Measurements from ENCODE around the gene IER2. TPM values are rescaled to one million over a fixed set of nuclear protein-coding genes. Genes with fewer than 3 reads are reported as not detected.

Gene IER2, protein sequence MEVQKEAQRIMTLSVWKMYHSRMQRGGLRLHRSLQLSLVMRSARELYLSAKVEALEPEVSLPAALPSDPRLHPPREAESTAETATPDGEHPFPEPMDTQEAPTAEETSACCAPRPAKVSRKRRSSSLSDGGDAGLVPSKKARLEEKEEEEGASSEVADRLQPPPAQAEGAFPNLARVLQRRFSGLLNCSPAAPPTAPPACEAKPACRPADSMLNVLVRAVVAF
- 34.5 and 56.4 TPM in 2 replicates for total RNA-seq (2014; rRNA removed; shearing (Covaris generic))

DNA sequence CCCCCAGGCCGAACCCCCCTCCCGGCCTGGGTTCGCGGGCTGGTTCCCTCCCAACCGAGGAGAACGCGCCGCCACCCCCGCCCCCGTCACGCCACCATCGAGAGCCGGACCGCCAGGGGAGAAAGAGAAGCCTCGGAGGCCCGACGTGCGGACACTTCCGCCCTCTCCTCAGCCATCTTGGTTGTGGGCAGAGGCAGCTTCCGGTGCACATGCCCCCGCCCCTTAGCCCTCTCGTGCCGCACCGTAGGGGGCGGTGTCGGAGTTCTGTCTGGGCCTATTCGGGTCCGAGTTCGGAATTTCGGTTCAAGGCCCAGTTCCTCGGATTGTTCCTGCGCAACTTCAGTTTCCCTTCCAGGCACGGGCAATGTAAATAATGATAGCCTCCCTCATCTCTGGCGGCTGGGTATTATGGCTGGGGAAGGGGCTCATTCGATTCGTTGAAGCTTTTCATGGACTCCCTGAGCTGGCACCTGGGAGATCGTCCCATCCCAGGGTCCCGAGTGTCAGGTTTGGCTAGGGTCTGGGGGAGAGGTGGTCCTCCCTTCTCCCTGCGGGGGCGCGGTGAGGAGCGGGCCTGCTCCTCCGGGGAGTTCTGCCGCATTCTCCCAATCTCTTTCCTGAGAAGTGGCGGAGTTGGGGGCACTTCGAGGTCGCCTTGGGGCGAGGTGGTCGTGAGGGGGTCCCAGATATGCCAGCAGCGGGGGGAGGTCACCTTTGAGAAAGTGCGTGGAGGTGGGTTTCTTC lies at the start of gene IER2, which contains the start of gene STX10:
Gene IER2, plus strand, starts transcription at position 225 of the 744 bp plus-strand sequence. CDS start 2,776 bp downstream, outside the sequence.
Gene STX10, minus strand, starts transcription at position 189 of the 744 bp plus-strand sequence. CDS start 202 bp downstream, outside the sequence.
- DNase-seq, result peak; percentile 96
- Histone ChIP-seq H3K36me3 (replicated peaks; ENCODE audit: control insufficient read depth, insufficient read depth, low read length) (peaks cover 3% of the 10 kb centered on the region), H3K27me3 (ENCODE audit: control insufficient read depth, insufficient read depth, low read length) (no peaks in the 10 kb centered on the region), H3K4me3 (ENCODE audit: insufficient read depth, low read depth, low read length) (peak within 1 kb of the TSS; percentile 94)

DNA sequence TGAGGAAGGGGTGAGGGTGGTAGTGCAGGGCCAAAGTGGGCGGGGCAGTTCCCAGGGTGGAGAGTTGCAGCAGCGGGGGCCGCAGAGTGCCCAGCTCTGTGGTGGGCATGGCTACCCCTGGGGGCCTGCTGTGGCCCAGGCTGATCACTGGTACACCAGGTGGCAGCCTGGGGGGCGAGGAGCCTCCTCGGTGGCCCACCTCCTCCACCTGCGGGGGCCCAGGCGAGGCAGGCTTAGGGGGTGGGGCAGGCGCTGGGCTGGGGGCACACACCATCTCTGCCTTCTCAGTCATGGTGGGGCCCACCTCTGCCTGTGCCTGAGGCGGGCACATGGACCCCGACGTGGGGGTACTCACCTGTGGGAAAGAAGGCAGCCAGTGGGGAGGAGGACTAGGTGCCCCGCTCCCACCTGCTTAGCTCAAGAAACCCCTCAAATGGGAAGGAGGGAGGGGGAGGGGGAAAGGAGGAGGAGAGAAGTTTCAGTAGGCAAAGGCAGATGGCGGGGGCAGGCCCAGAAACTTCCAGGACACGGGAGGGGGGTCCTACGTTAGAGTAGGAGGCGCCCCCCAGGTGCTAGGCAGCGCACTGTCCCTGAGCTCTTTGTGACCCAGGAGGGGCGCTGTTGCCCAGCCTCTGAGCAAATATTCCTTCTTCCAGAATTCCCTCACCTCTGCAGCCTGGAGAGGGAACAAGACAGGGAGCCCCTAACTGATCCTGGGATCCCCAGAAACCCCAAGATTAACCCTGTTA lies 49.2 kb upstream of the IER2 start:
- peak; percentile 86 for DNase-seq
- no peak overlapping the region for H3K4me3 ChIP-seq (ENCODE audit: insufficient read depth, low read depth, low read length)
- peaks cover 53% of the 10 kb centered on the region for H3K27me3 ChIP-seq (ENCODE audit: control insufficient read depth, insufficient read depth, low read length)
- H3K36me3 ChIP-seq (replicated peaks; ENCODE audit: control insufficient read depth, insufficient read depth, low read length), result no peaks in the 10 kb centered on the region; the same call in 1 of the 2 replicates

DNA sequence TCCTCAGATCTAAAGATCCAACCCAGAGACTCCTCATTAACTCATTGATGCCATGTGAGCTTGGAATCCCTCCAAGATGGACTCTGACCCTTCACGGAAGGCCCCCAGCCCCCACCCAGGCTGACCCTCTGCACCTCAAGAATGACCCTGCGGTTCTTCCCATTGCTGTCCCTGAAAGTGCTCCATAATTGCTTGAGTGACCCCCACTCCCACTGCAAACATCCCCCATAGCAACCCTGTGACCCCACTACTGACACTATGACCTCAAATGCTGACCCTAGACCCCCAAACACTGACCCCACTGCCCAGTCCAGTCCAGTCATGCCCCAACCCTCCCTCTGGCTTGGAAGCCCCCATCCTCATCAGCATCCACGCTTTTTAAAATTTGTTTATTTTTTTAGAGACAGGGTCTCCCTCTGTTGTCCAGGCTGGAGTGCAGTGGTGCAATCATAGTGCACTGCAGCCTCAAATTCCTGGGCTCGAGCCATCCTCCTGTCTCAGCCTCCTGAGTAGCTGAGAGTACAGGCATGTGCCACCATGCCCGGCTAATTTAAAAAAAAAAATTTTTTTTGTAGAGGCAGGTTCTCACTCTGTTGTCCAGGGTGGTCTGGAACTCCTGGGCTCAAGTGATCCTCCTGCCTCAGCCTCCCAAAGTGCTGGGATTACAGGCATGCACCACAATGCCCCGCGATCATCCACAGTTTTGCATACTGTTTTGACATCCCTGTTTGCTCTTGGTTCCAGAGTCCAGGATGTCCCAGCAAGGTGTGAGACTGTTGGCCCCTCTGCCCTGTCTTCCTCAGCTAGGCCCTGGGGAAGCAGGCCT lies 48.4 kb upstream of the IER2 start:
- DNase-seq, result no peak
- Histone ChIP-seq H3K36me3 (replicated peaks; ENCODE audit: control insufficient read depth, insufficient read depth, low read length) (no peaks in the 10 kb centered on the region; the same call in 1 of the 2 replicates), H3K4me3 (ENCODE audit: insufficient read depth, low read depth, low read length) (peak overlapping the region; percentile 33; the same call in 1 of the 2 replicates), H3K27me3 (ENCODE audit: control insufficient read depth, insufficient read depth, low read length) (peaks cover 46% of the 10 kb centered on the region)

DNA sequence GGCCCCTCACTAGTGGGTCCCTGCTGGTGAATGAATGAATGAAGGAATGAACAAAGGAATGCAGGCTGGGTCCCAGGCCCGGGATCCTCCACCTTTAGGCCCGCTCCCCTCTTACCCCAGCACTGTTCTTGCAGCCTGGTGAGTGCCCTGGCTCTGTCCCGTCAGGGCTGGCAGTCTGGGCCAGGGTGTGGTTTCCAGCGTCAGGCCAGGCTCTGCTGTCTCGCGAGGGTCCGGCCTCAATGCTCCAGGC lies 47.9 kb upstream of the IER2 start:
- peaks cover 40% of the 10 kb centered on the region for H3K27me3 ChIP-seq (ENCODE audit: control insufficient read depth, insufficient read depth, low read length)
- no peak for DNase-seq
- peak overlapping the region; percentile 33 for H3K4me3 ChIP-seq (ENCODE audit: insufficient read depth, low read depth, low read length)
- H3K36me3 ChIP-seq (replicated peaks; ENCODE audit: control insufficient read depth, insufficient read depth, low read length), result no peaks in the 10 kb centered on the region; the same call in none of the 2 replicates

DNA sequence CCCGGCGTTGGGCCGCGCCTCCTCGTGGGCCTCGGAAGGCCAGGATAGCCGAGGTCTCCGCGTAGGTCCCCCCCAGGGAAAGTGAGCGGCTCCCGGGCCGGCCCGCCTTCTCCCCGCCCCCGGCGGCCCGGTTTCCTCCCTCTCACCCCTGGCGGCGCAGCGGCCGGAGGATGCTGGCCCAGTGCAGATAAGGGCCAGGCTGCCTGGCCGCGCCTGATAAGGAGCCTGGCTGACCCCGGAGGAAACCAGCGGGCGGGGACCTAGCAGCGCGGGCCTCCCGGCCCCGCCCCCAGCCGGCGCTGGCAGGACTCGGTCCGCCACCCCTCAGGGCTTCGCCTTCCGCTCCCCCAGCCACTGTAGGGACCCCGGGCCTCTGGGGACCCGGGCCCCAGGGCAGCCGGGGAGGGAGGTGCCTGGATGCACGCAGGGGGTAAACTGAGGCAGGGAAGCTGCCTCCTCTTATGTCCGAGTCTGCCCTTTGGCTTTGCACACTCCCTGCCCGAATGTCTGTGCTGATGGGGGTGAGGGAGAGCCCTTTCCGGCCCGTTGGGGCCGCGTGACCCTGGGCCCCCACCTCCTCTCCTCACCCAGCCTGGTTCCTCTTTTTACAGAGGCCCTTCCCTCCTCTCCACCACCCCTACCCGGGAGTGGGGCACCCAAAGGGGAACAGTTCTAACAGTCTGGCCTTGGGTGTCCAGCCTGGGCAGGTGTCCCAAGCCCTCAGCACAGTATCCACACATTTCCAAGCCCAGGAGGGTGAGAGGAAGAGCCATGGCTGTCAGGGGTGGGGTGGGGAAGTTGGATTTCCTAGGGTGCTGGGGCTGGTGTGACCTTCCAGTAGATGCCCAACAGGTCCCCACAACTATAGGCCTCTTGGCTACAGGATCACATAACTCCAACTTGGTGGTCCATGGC lies 47.3 kb upstream of the IER2 start, which contains the start of gene LYL1:
Gene LYL1, minus strand, starts transcription at position 193 of the 915 bp plus-strand sequence. CDS start 1,687 bp downstream, outside the sequence.
- Histone ChIP-seq H3K4me3 (ENCODE audit: insufficient read depth, low read depth, low read length) (peak within 1 kb of the TSS; percentile 33), H3K27me3 (ENCODE audit: control insufficient read depth, insufficient read depth, low read length) (peaks cover 34% of the 10 kb centered on the region), H3K36me3 (replicated peaks; ENCODE audit: control insufficient read depth, insufficient read depth, low read length) (peaks cover 1% of the 10 kb centered on the region)
- DNase-seq, result peak; percentile 95

DNA sequence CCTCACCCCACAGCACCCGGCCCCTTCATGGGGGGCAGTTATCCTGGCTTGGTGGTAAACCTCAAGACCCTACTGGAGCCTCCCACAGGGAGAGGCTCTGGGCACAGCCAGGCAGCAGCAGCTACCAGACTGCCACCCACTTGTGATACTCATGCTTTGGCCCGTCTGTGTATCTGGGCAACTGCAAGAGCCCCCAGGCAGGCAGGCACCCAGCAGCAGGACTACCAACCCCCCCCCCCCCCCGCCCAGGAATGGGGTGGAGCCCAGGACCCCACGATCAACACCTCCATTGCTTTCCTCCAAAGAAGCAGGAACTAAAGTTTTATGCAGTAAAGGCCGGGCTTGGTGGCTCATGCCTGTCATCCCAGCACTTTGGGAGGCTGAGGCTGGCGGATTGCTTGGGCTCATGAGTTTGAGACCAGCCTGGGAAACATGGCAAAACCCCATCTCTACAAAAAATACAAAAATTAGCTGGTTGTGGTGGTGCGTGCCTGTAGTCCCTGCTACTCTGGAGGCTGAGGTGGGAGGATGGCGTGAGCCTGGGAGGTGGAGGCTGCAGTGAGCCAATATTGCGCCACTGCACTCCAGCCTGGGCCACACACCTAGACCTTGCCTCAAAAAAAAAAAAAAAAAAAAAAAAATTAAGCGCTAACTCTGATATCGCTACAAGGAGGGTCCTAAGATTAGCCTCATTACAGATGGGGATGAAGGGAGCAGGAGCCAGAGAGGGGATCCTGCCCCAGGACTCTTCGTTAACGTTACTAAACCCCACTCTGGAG lies 46.4 kb upstream of the IER2 start:
- no peak overlapping the region for H3K4me3 ChIP-seq (ENCODE audit: insufficient read depth, low read depth, low read length)
- H3K36me3 ChIP-seq (replicated peaks; ENCODE audit: control insufficient read depth, insufficient read depth, low read length), result peaks cover 1% of the 10 kb centered on the region
- peaks cover 26% of the 10 kb centered on the region for H3K27me3 ChIP-seq (ENCODE audit: control insufficient read depth, insufficient read depth, low read length)
- no peak for DNase-seq

DNA sequence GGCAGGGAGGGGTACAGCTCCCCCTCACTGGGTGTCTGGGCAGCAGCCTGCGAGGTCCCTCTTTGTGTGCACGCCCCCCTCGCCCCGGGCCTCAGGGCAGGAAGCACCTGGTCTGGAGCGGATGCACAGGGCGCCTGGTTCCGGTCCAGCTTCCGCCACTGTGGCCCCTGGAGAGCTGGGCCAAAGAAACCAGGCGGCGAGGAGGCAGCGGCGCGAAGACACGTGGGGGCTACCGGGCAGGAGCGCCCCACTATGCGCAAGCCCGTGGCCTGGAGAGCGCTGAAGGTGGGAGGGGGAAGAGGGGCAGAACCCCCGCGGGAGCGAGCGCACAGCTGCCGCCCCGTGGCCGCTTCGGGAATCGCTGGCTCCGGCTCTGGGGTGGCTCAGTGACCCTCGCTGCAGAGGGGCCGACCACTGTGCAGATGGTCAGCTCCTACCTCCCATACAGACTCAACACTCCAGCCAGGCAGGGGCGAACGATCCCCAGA lies 45.8 kb upstream of the IER2 start:
- peaks cover 20% of the 10 kb centered on the region for H3K27me3 ChIP-seq (ENCODE audit: control insufficient read depth, insufficient read depth, low read length)
- peaks cover 1% of the 10 kb centered on the region for H3K36me3 ChIP-seq (replicated peaks; ENCODE audit: control insufficient read depth, insufficient read depth, low read length)
- no peak overlapping the region for H3K4me3 ChIP-seq (ENCODE audit: insufficient read depth, low read depth, low read length)
- peak; percentile 97 for DNase-seq

DNA sequence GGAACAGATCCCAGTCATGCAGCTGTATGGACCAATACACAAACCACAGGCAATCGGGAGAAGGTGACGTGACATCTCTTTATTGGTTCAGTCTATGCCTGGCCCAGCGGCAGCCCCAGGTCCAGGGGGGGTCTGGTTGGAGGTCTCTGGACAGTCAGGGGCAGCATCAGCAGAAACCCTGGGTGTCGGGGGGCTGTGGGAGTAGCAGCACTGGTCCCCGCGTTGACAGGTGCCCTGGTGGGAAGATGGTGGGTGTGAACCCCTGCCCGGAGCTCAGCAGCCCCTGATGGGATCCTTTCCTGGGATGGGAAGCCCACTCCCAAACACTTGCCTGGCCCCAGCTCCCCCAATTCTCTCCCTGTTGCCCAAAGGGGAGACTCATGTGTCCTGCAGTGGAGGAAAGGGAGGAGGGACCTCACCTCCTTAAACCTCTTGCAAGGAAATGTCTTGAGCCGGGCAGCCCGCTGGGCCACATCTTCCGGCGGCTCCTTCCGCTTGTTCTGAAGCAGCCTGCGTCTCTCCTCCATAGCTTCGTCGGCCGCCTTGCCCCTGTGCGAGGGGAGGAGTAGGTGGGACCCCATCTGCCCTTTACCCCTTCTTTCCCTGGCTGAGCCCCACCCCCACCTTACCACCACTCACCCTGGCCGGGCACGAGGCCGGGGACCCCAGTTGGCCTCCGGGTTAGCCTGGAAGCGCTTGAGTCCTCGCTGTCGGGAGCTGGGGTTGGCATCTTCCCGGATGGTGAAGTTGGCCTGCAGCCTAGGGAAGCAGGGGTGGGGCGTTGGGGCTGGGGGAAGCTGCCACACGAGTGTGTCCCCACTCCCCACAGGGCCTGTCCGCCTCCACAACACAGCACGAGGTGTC lies 45.1 kb upstream of the IER2 start:
- Histone ChIP-seq H3K4me3 (ENCODE audit: insufficient read depth, low read depth, low read length) (no peak overlapping the region), H3K27me3 (ENCODE audit: control insufficient read depth, insufficient read depth, low read length) (peaks cover 13% of the 10 kb centered on the region), H3K36me3 (replicated peaks; ENCODE audit: control insufficient read depth, insufficient read depth, low read length) (peaks cover 1% of the 10 kb centered on the region)
- peak; percentile 64 for DNase-seq

DNA sequence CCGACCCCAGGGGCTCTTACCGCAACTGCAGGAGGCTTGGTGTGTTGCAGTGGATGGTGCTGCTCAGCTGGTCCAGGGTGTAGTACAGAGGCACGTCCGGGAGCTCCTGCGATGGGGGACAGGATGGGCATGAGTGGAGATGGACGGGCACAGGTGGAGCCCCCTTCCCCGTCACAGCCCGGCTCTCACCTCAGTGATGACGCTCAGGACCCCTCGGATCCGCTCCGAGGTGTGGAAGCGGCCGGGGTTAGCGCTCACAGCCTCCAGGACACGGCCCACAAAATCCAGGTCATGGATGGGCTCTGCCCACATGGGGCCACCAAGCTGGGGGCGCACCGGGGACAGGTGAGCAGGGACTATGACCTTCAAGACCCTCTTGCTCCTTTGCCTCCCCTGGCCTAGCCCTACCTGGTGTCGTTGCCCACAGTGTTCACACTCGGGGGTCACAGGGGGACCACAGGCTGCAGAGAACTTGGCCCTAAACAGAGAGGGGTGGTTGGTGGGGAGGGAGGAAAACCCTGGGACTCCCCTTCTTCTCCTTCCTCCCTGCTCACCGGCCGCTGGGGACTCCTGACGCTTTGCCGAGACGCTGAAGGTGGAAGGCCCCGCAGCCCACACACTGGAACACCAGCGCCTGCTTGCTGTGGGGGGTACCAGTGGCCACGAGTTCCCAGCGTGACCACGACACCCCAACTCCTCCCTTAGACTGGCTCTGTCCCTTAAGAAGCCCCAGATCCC lies 40.7 kb upstream of the IER2 start:
- Histone ChIP-seq H3K4me3 (ENCODE audit: insufficient read depth, low read depth, low read length) (no peak overlapping the region), H3K27me3 (ENCODE audit: control insufficient read depth, insufficient read depth, low read length) (no peaks in the 10 kb centered on the region)

DNA sequence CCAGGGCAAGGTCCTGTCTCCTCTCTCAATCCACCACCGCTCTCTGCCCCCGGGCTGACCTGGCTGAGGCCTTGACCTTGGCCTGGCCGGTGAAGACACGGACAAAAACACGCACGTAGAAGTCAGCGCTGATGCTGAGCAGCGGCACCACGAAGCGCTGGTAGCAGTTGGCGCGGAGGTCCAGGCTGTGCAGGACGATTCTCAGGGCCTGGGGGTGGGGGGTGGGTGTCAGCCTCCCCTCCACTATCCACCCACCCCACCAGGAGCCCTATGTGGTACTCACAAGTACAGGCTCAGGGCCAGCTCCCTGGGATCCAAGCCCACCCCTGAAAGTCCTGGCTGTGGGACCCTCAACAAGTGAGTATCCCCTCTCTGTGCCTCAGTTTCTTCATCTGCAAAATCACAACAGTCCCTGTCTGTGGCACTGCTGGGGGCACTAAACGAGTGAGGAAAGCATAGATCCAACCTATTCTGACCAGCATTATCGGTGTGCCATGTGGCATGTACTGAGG lies 40.1 kb upstream of the IER2 start:
- DNase-seq, result no peak
- H3K27me3 ChIP-seq (ENCODE audit: control insufficient read depth, insufficient read depth, low read length), result no peaks in the 10 kb centered on the region
- H3K36me3 ChIP-seq (replicated peaks; ENCODE audit: control insufficient read depth, insufficient read depth, low read length), result peaks cover 6% of the 10 kb centered on the region
- H3K4me3 ChIP-seq (ENCODE audit: insufficient read depth, low read depth, low read length), result no peak overlapping the region

More for the DNA sequence above, 40.7 kb upstream of the IER2 start:
- DNase-seq, result no peak
- H3K36me3 ChIP-seq (replicated peaks; ENCODE audit: control insufficient read depth, insufficient read depth, low read length), result peaks cover 3% of the 10 kb centered on the region

DNA sequence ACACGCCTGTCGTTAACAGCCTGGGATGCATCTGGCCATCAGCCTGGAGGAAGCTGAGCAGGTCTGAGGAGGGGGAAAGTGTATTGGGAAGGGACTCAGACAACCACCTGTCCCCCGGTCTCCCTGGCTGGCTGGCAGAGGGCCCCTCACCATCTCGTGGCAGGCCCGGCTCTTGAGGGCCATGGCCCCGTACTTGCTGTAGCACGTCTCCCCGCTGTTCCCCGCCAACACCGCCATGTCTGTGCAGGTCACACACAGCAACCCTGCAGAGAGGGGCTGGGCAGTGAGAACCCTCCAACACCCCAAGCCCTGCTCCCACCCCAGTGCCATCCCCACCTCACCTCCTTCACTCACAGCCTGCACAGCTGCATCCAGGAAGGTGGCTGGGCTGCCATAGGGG lies 37.7 kb upstream of the IER2 start:
- Histone ChIP-seq H3K27me3 (ENCODE audit: control insufficient read depth, insufficient read depth, low read length) (no peaks in the 10 kb centered on the region), H3K4me3 (ENCODE audit: insufficient read depth, low read depth, low read length) (no peak overlapping the region), H3K36me3 (replicated peaks; ENCODE audit: control insufficient read depth, insufficient read depth, low read length) (peaks cover 5% of the 10 kb centered on the region)
- no peak for DNase-seq
